ENCODE measurements around the gene ANP32E. TPM values are rescaled to one million over a fixed set of nuclear protein-coding genes. Genes with fewer than 3 reads are reported as not detected.
"Not testable (repeated sequence)": the region's sequence is repeated elsewhere in the genome, so short reads cannot be mapped to it uniquely, and the experiment has no call there.

The ANP32E gene
- polyA plus RNA-seq, 1 donor from 2014 or later, result 52.9 TPM

GRCh38 chr1:150210706-150211105 is 25.2 kb downstream of the ANP32E start:
- H3K4me1 Mint-ChIP-seq, result peaks cover 10 to 13% (median 10%) of the 10 kb centered on the region in 3 donors
- no peak overlapping the region for H3K4me3 Mint-ChIP-seq
- no peak overlapping the region for H3K27ac Mint-ChIP-seq
- H3K27me3 Mint-ChIP-seq, result peaks cover 3% of the 10 kb centered on the region
- no peaks in the 10 kb centered on the region for H3K9me3 Mint-ChIP-seq
- no peaks in the 10 kb centered on the region for H3K36me3 Mint-ChIP-seq

GRCh38 chr1:150210091-150210490 is 25.8 kb downstream of the ANP32E start:
- Mint-ChIP-seq H3K36me3 (no peaks in the 10 kb centered on the region), H3K27ac (no peak overlapping the region), H3K4me3 (no peak overlapping the region), H3K4me1 (peaks cover 10 to 13% (median 10%) of the 10 kb centered on the region in 3 donors), H3K9me3 (no peaks in the 10 kb centered on the region), H3K27me3 (peaks cover 3% of the 10 kb centered on the region)

- H3K27ac Mint-ChIP-seq, H3K9me3 Mint-ChIP-seq, H3K27me3 Mint-ChIP-seq, H3K4me3 Mint-ChIP-seq, H3K4me1 Mint-ChIP-seq, H3K36me3 Mint-ChIP-seq: not testable (repeated sequence)
Measured at GRCh38 chr1:150208460-150208859, 27.5 kb downstream of the ANP32E start.

- H3K4me1 Mint-ChIP-seq, result no peaks in the 10 kb centered on the region
Measured at GRCh38 chr1:150207281-150207971, 28.5 kb downstream of the ANP32E start.

GRCh38 chr1:150196417-150196816 is 39.5 kb downstream of the ANP32E start:
- Mint-ChIP-seq H3K9me3 (no peaks in the 10 kb centered on the region), H3K4me1 (no peaks in the 10 kb centered on the region), H3K27me3 (peaks cover 1% of the 10 kb centered on the region), H3K36me3 (peaks cover 2% of the 10 kb centered on the region), H3K27ac (no peak overlapping the region), H3K4me3 (peak overlapping the region in 1 of 4 donors; percentile 41)

More at GRCh38 chr1:150207281-150207971, 28.5 kb downstream of the ANP32E start:
- Mint-ChIP-seq H3K36me3 (no peaks in the 10 kb centered on the region), H3K27me3 (peaks cover 3% of the 10 kb centered on the region), H3K4me3 (no peak overlapping the region), H3K27ac (no peak overlapping the region), H3K9me3 (no peaks in the 10 kb centered on the region)

GRCh38 chr1:150194381-150195031 is 41.4 kb downstream of the ANP32E start:
- no peak overlapping the region for H3K27ac Mint-ChIP-seq
- no peak overlapping the region for H3K4me3 Mint-ChIP-seq
- H3K4me1 Mint-ChIP-seq, result no peaks in the 10 kb centered on the region
- H3K9me3 Mint-ChIP-seq, result no peaks in the 10 kb centered on the region
- H3K36me3 Mint-ChIP-seq, result peaks cover 3% of the 10 kb centered on the region
- H3K27me3 Mint-ChIP-seq, result peaks cover 1% of the 10 kb centered on the region

GRCh38 chr1:150192012-150192411 is 43.9 kb downstream of the ANP32E start:
- Mint-ChIP-seq H3K4me1 (peaks cover 4 to 6% (median 6%) of the 10 kb centered on the region in 3 donors), H3K27me3 (peaks cover 1% of the 10 kb centered on the region), H3K9me3 (no peaks in the 10 kb centered on the region), H3K36me3 (peaks cover 3% of the 10 kb centered on the region), H3K27ac (no peak overlapping the region), H3K4me3 (no peak overlapping the region)

- no peaks in the 10 kb centered on the region for H3K27me3 Mint-ChIP-seq
- H3K9me3 Mint-ChIP-seq, result no peaks in the 10 kb centered on the region
- H3K27ac Mint-ChIP-seq, result peak overlapping the region in 2 of 3 donors; percentile 78 to 84
- H3K4me3 Mint-ChIP-seq, result peak overlapping the region in 2 of 4 donors; percentile 22 to 63
- H3K36me3 Mint-ChIP-seq, result peaks cover 1% of the 10 kb centered on the region
- H3K4me1 Mint-ChIP-seq, result peaks cover 6 to 10% (median 8%) of the 10 kb centered on the region in 3 donors
Measured at GRCh38 chr1:150187560-150187931, 48.4 kb downstream of the ANP32E start.

- peak overlapping the region; percentile 22 to 87 (median 48) for H3K4me3 Mint-ChIP-seq
- peak overlapping the region; percentile 63 to 84 (median 78) for H3K27ac Mint-ChIP-seq
- no peaks in the 10 kb centered on the region for H3K27me3 Mint-ChIP-seq
- H3K36me3 Mint-ChIP-seq, result peaks cover 1% of the 10 kb centered on the region
- peaks cover 6 to 10% (median 8%) of the 10 kb centered on the region in 3 donors for H3K4me1 Mint-ChIP-seq
- H3K9me3 Mint-ChIP-seq, result no peaks in the 10 kb centered on the region
Measured at GRCh38 chr1:150186789-150187559, 48.9 kb downstream of the ANP32E start.

GRCh38 chr1:150186438-150186788 is 49.5 kb downstream of the ANP32E start:
- not testable (repeated sequence) for H3K27me3 Mint-ChIP-seq, H3K36me3 Mint-ChIP-seq, H3K9me3 Mint-ChIP-seq, H3K4me1 Mint-ChIP-seq
- peak overlapping the region in 1 of 4 donors; percentile 87 for H3K4me3 Mint-ChIP-seq
- H3K27ac Mint-ChIP-seq, result peak overlapping the region in 2 of 3 donors; percentile 78 to 84

- peaks cover 1% of the 10 kb centered on the region for H3K36me3 Mint-ChIP-seq
- peak overlapping the region in 1 of 4 donors; percentile 48 for H3K4me3 Mint-ChIP-seq
- no peaks in the 10 kb centered on the region for H3K9me3 Mint-ChIP-seq
- H3K27me3 Mint-ChIP-seq, result no peaks in the 10 kb centered on the region
- H3K27ac Mint-ChIP-seq, result peak overlapping the region in 1 of 3 donors; percentile 66
- H3K4me1 Mint-ChIP-seq, result peaks cover 6 to 10% (median 8%) of the 10 kb centered on the region in 3 donors
Measured at GRCh38 chr1:150185481-150185880, 50.4 kb downstream of the ANP32E start.

- Mint-ChIP-seq H3K4me3 (no peak overlapping the region), H3K27ac (no peak overlapping the region), H3K27me3 (no peaks in the 10 kb centered on the region), H3K9me3 (no peaks in the 10 kb centered on the region), H3K36me3 (no peaks in the 10 kb centered on the region), H3K4me1 (peaks cover 6 to 10% (median 8%) of the 10 kb centered on the region in 3 donors)
Measured at GRCh38 chr1:150183061-150183460, 52.9 kb downstream of the ANP32E start.

GRCh38 chr1:150182247-150182646 is 53.7 kb downstream of the ANP32E start:
- Mint-ChIP-seq H3K27ac (no peak overlapping the region), H3K27me3 (no peaks in the 10 kb centered on the region), H3K4me1 (peaks cover 4 to 6% (median 5%) of the 10 kb centered on the region in 3 donors), H3K4me3 (no peak overlapping the region), H3K36me3 (no peaks in the 10 kb centered on the region), H3K9me3 (no peaks in the 10 kb centered on the region)

GRCh38 chr1:150180474-150180873 is 55.4 kb downstream of the ANP32E start:
- no peaks in the 10 kb centered on the region for H3K27me3 Mint-ChIP-seq
- H3K27ac Mint-ChIP-seq, result no peak overlapping the region
- no peak overlapping the region for H3K4me3 Mint-ChIP-seq
- H3K36me3 Mint-ChIP-seq, result peaks cover 2% of the 10 kb centered on the region
- no peaks in the 10 kb centered on the region for H3K9me3 Mint-ChIP-seq
- no peaks in the 10 kb centered on the region for H3K4me1 Mint-ChIP-seq

- H3K9me3 Mint-ChIP-seq, result no peaks in the 10 kb centered on the region
- H3K4me3 Mint-ChIP-seq, result no peak overlapping the region
- no peaks in the 10 kb centered on the region for H3K4me1 Mint-ChIP-seq
- no peak overlapping the region for H3K27ac Mint-ChIP-seq
- H3K27me3 Mint-ChIP-seq, result no peaks in the 10 kb centered on the region
- H3K36me3 Mint-ChIP-seq, result peaks cover 2% of the 10 kb centered on the region
Measured at GRCh38 chr1:150179867-150180266, 56.0 kb downstream of the ANP32E start.

Measured in IgD-negative memory B cell (primary cell).